GM12878 (cell line): ENCODE results near the gene ARHGAP6. TPM values are rescaled to one million over a fixed set of nuclear protein-coding genes. Genes with fewer than 3 reads are reported as not detected.

ENCODE experiments used
- ATAC-seq: fragments of 200-7000 bp; cut with Tn5 transposase; 3 replicates; pipeline ENCODE4 v1.9.1; 2020; ENCODE audit warnings: mild to moderate bottlenecking, moderate library complexity
- BruUV-seq: library from RNA; stranded (reverse); fragments of 400-500 nt; replicated peaks from 2 replicates; lab custom pipeline; 2021; lab: Mats Ljungman, UMichigan
- CTCF ChIA-PET: fragments of 300-600 bp; sonication (Branson Sonifier 250); formaldehyde crosslinking; extraction: SDS; loops from one replicate; lab custom pipeline; 2021; ENCODE audit warnings: inconsistent platforms; lab: Yijun Ruan, JAX
- POLR2A ChIA-PET: fragments of 350-600 bp; formaldehyde crosslinking; extraction: SDS; loops from one replicate; lab custom pipeline; 2021; ENCODE audit warnings: inconsistent platforms; lab: Charles Lee
- RAD21 ChIA-PET: fragments of 300-600 bp; sonication (Branson Sonifier 250); formaldehyde crosslinking; loops from one replicate; lab custom pipeline; 2023; ENCODE audit warnings: antibody characterized with exemption; ENCODE audit not compliant: unreplicated experiment; lab: Charles Lee
- SMC1A ChIA-PET: fragments of 300-600 bp; sonication (Branson Sonifier 250); formaldehyde crosslinking; loops from one replicate; lab custom pipeline; 2023; ENCODE audit not compliant: unreplicated experiment, uncharacterized antibody; lab: Charles Lee
- DNase-seq: peaks from one replicate; pipeline ENCODE4 v3.0.0-alpha.2; 2011; ENCODE audit warnings: low read depth, low spot score
- FAIRE-seq: peaks from 3 replicates; lab custom pipeline; 2011; peaks lifted over from hg19 to GRCh38; lab: Jason Lieb, UNC
- H2AFZ ChIP-seq: 2 replicates; pipeline ENCODE4 v1.6.0; 2011; ENCODE audit warnings: low read depth, low read length, control low read depth; ENCODE audit not compliant: control insufficient read depth
- H3K27ac ChIP-seq: 2 replicates; pipeline ENCODE4 v1.5.1; 2011; ENCODE audit warnings: control low read depth; ENCODE audit not compliant: control insufficient read depth, insufficient read depth
- H3K27me3 ChIP-seq, 2 experiments: replicated peaks in 1 of 2; 2 replicates each; pipeline versions ENCODE4 v1.6.0 to v1.6.1; 2011; ENCODE audit warnings: low read length in 1 of 2; ENCODE audit not compliant: control insufficient read depth in 2 of 2, insufficient read depth in 2 of 2
- H3K36me3 ChIP-seq, 2 experiments: 2 replicates each; pipeline ENCODE4 v1.5.1; 2011; ENCODE audit warnings: low read length in 1 of 2; ENCODE audit not compliant: control insufficient read depth in 2 of 2, insufficient read depth in 2 of 2
- H3K4me1 ChIP-seq: 2 replicates; pipeline ENCODE4 v1.6.1; 2011; ENCODE audit warnings: mild to moderate bottlenecking, low read length, moderate library complexity, mixed read lengths; ENCODE audit not compliant: control insufficient read depth, insufficient read depth
- H3K4me2 ChIP-seq: 2 replicates; pipeline ENCODE4 v1.6.0; 2011; ENCODE audit warnings: control low read depth; ENCODE audit not compliant: control insufficient read depth, insufficient read depth
- H3K4me3 ChIP-seq: fragments of 200-600 bp; sonication (generic); 2 replicates; pipeline ENCODE4 v1.5.1; 2016
- H3K79me2 ChIP-seq: 2 replicates; pipeline ENCODE4 v1.6.0; 2011; ENCODE audit warnings: low read length; ENCODE audit not compliant: control insufficient read depth, insufficient read depth
- H3K9ac ChIP-seq: 2 replicates; pipeline ENCODE4 v1.8.0; 2011; ENCODE audit warnings: low read length, control low read depth, mixed read lengths; ENCODE audit not compliant: control insufficient read depth, insufficient read depth
- H3K9me3 ChIP-seq: replicated peaks from 3 replicates; pipeline ENCODE4 v1.5.1; 2011; ENCODE audit warnings: mild to moderate bottlenecking, low read length; ENCODE audit not compliant: control insufficient read depth, insufficient read depth
- H4K20me1 ChIP-seq: 2 replicates; pipeline ENCODE4 v1.6.0; 2011; ENCODE audit not compliant: control insufficient read depth, insufficient read depth
- BHLHE40 ChIP-seq, 2 experiments: fragments of 450-650 bp in 1 of 2; IDR thresholded peaks; 2 replicates each; pipeline ENCODE4 v1.6.1; 2011 to 2017; ENCODE audit warnings: low read depth in 2 of 2, borderline replicate concordance in 1 of 2, improper control_type of control experiment in 1 of 2, low read length in 1 of 2, mild to moderate bottlenecking in 1 of 2
- FOS ChIP-seq: IDR thresholded peaks from 3 replicates; pipeline ENCODE4 v1.6.1; 2011; ENCODE audit warnings: borderline replicate concordance; ENCODE audit not compliant: insufficient read length; ENCODE audit errors: extremely low read depth
- KAT2A ChIP-seq: conservative IDR thresholded peaks from 2 replicates; pipeline ENCODE4 v1.6.1; 2011; ENCODE audit warnings: low read depth, low read length; ENCODE audit not compliant: control insufficient read depth
- PAX5 ChIP-seq: IDR thresholded peaks from 2 replicates; pipeline ENCODE4 v1.6.1; 2011; ENCODE audit warnings: low read depth, low read length, borderline replicate concordance
- RCOR1 ChIP-seq: conservative IDR thresholded peaks from 2 replicates; pipeline ENCODE4 v1.6.1; 2012; ENCODE audit warnings: low read depth, low read length, improper control_type of control experiment
- SMAD1 ChIP-seq: fragments of 450-650 bp; IDR thresholded peaks from 2 replicates; pipeline ENCODE4 v1.6.1; 2018; ENCODE audit warnings: mild to moderate bottlenecking, low read depth; ENCODE audit not compliant: partially characterized antibody
- SP1 ChIP-seq: IDR thresholded peaks from one replicate; pipeline ENCODE4 v1.6.1; 2011; ENCODE audit warnings: low read depth, low read length
- SPI1 ChIP-seq: IDR thresholded peaks from 2 replicates; pipeline ENCODE4 v1.6.1; 2011; ENCODE audit warnings: low read depth, mild to moderate bottlenecking, low read length, moderate library complexity, borderline replicate concordance; ENCODE audit not compliant: insufficient read depth
- TBL1XR1 ChIP-seq: IDR thresholded peaks from 2 replicates; pipeline ENCODE4 v1.6.1; 2012; ENCODE audit warnings: low read depth, low read length, improper control_type of control experiment
- WGBS: methylation state at CpG from one replicate; pipeline ENCODE4 v1.1.6; 2016; ENCODE audit warnings: low lambda C conversion rate; ENCODE audit not compliant: insufficient replicate concordance, insufficient coverage; ENCODE audit errors: missing lambda C conversion rate; 5-methylcytosine and 5-hydroxymethylcytosine counted together
- in situ Hi-C: fragments of 300-500 bp; cut with MboI; formaldehyde crosslinking; loops from 9 replicates; pipeline ENCODE4 v1.14.3; 2018; ENCODE audit warnings: mixed read lengths
- intact Hi-C: fragments of 100-400 bp; cut with micrococcal nuclease; formaldehyde crosslinking; loops from one replicate; pipeline ENCODE4 v1.14.2; 2022; ENCODE audit not compliant: unreplicated experiment
- polyA plus RNA-seq, 11 experiments: library from polyadenylated mRNA; depleted of rRNA in 4 of 11; unstranded in 6 of 11; stranded (reverse) in 5 of 11; fragments of >200 nt; fragmentation: Nextera tagmentation in 4 of 11; fragmentation: Illumina TruSeq in 1 of 11; extraction: Ambion mirVana in 4 of 11; extraction: Trizol in 1 of 11; gene quantifications; 1 replicate in 1 of 11; 2 replicates in 10 of 11; pipeline versions ENCODE4 v1.2.1 to v1.2.3, GENCODE V29; 2011 to 2016; ENCODE audit warnings: inconsistent platforms in 2 of 11, missing spikeins in 2 of 11, low read depth in 1 of 11
- total RNA-seq, 4 experiments: library from RNA; depleted of rRNA in 3 of 4; stranded (reverse); fragments of >200 nt in 3 of 4; fragmentation: Illumina TruSeq in 1 of 4; extraction: Trizol in 1 of 4; gene quantifications; 2 replicates each; pipeline versions ENCODE4 v1.2.1 to v1.2.3, GENCODE V29; 2013 to 2021
- TF ChIP-seq, protein P1 (sequence below): fragments of 450-650 bp; IDR thresholded peaks from 2 replicates; pipeline ENCODE4 v1.6.1; 2017; ENCODE audit warnings: low read depth, mild to moderate bottlenecking, moderate library complexity
- TF ChIP-seq, protein P2 (sequence below): fragments of 450-650 bp; conservative IDR thresholded peaks from 2 replicates; pipeline ENCODE4 v1.6.1; 2017; ENCODE audit warnings: mild to moderate bottlenecking, moderate library complexity

Gene ARHGAP6
- total and polyA plus RNA-seq, 10 of the 15 experiments (the other 5 are each of a cell fraction or from before 2014, with no cell fraction given), result 0.20 to 1.8 (median 0.76) TPM

DNA sequence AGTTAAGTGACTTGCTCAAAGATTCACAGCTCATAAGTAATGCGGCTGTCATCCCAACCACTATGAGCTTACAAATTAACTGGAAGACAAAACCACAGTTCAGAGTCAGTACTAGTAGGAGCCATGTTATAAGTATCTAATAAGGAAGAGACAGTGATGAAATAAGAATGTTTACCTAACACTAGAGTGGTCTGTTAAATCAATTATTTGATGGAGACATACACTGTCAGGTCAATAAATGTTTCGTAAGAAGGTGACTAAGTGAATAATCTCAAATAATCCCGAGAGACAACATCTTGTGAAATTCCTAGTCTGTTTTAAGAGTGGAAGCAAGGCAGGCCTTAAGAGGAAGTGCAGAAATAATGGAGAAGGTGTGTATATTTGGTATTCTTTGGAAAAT is 398.3 kb downstream of the ARHGAP6 start:
- Histone ChIP-seq H3K27me3 (no peaks in the 10 kb centered on the region; a peak in 1 of 4 replicates), H3K4me2 (no peak overlapping the region), H3K9ac (no peak overlapping the region), H3K4me3 (no peak overlapping the region)
- no peak for DNase-seq
- BruUV-seq, result no TSS peak
- TF ChIP-seq SP1 (no peak), FOS (no peak), PAX5 (no peak), KAT2A (no peak), TBL1XR1 (no peak), BHLHE40 (IDR thresholded peaks at IDR 0.05; ENCODE audit: borderline replicate concordance in 1 of 2, low read depth in 2 of 2, low read length in 1 of 2) (no peak), SMAD1 (no peak), RCOR1 (no peak), SPI1 (no peak)
- TF ChIP-seq, protein P1, sequence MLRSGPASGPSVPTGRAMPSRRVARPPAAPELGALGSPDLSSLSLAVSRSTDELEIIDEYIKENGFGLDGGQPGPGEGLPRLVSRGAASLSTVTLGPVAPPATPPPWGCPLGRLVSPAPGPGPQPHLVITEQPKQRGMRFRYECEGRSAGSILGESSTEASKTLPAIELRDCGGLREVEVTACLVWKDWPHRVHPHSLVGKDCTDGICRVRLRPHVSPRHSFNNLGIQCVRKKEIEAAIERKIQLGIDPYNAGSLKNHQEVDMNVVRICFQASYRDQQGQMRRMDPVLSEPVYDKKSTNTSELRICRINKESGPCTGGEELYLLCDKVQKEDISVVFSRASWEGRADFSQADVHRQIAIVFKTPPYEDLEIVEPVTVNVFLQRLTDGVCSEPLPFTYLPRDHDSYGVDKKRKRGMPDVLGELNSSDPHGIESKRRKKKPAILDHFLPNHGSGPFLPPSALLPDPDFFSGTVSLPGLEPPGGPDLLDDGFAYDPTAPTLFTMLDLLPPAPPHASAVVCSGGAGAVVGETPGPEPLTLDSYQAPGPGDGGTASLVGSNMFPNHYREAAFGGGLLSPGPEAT, result no peak
- TF ChIP-seq, protein P2, sequence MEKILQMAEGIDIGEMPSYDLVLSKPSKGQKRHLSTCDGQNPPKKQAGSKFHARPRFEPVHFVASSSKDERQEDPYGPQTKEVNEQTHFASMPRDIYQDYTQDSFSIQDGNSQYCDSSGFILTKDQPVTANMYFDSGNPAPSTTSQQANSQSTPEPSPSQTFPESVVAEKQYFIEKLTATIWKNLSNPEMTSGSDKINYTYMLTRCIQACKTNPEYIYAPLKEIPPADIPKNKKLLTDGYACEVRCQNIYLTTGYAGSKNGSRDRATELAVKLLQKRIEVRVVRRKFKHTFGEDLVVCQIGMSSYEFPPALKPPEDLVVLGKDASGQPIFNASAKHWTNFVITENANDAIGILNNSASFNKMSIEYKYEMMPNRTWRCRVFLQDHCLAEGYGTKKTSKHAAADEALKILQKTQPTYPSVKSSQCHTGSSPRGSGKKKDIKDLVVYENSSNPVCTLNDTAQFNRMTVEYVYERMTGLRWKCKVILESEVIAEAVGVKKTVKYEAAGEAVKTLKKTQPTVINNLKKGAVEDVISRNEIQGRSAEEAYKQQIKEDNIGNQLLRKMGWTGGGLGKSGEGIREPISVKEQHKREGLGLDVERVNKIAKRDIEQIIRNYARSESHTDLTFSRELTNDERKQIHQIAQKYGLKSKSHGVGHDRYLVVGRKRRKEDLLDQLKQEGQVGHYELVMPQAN, result no peak
- TF ChIP-seq, all 136 proteins: peak for 0
- in situ Hi-C loops (no loop called here), intact Hi-C loops (loop anchor here (5.0 kb wide), 1 partner anchor 175 kb away; no protein-coding TSS in a partner anchor)
- FAIRE-seq (no peak), ATAC-seq (no peak)
- Histone ChIP-seq H2AFZ (no peak overlapping the region), H4K20me1 (no peaks in the 10 kb centered on the region), H3K79me2 (no peaks in the 10 kb centered on the region), H3K27ac (no peak overlapping the region), H3K36me3 (no peaks in the 10 kb centered on the region), H3K4me1 (no peaks in the 10 kb centered on the region), H3K9me3 (no peaks in the 10 kb centered on the region)
- CTCF ChIA-PET, result no interaction called here
- POLR2A ChIA-PET, result no interaction called here
- RAD21 ChIA-PET, result no interaction called here
- whole genome bisulfite sequencing, result 39% methylated on average over 3 of the region's 3 CpGs
- SMC1A ChIA-PET, result no interaction called here
